Ovary (tissue), 9 donors: ENCODE measurements around the gene PPFIA4. TPM values are rescaled to one million over a fixed set of nuclear protein-coding genes. Genes with fewer than 3 reads are reported as not detected.

ENCODE experiments used
- DNase-seq, 5 donors: peaks; one replicate each; pipeline ENCODE4 v3.0.0-alpha.2; 2019 to 2020
- H3K27ac ChIP-seq, 2 donors: fragments of 200-600 bp; one replicate each; pipeline versions ENCODE4 v1.5.1 to v1.8.0; 2019 to 2022
- H3K27me3 ChIP-seq: fragments of 200-600 bp; one replicate; pipeline ENCODE4 v1.8.0; 2022
- H3K36me3 ChIP-seq: fragments of 200-600 bp; sonication (generic); one replicate; pipeline ENCODE4 v1.5.1; 2019
- H3K4me1 ChIP-seq: one replicate; pipeline ENCODE4 v1.8.1; 2013; ENCODE audit warnings: mild to moderate bottlenecking, moderate library complexity; ENCODE audit not compliant: insufficient read depth
- H3K4me3 ChIP-seq: fragments of 200-600 bp; sonication (generic); one replicate; pipeline ENCODE4 v1.5.1; 2017
- H3K9me3 ChIP-seq, 2 donors: fragments of 200-600 bp in 1 of 2; sonication (generic) in 1 of 2; one replicate each; pipeline versions ENCODE4 v1.5.1 to v1.8.1; 2013 to 2019; ENCODE audit warnings: mild to moderate bottlenecking in 1 of 2, moderate library complexity in 1 of 2
- EP300 ChIP-seq: sonication (generic); formaldehyde crosslinking; IDR thresholded peaks from one replicate; pipeline ENCODE4 v1.6.1; 2017; ENCODE audit warnings: antibody characterized with exemption
- POLR2A ChIP-seq: fragments of 450-650 bp; IDR thresholded peaks from one replicate; pipeline ENCODE4 v1.6.1; 2017; ENCODE audit warnings: antibody characterized with exemption, mild to moderate bottlenecking, moderate library complexity
- WGBS, 3 donors: extraction: QIAGEN DNeasy Blood & Tissue Kit in 1 of 3; methylation state at CpG; one replicate each; pipeline versions ENCODE4 v1.1.5 to v1.1.7; 2013 to 2017; 5-methylcytosine and 5-hydroxymethylcytosine counted together
- intact Hi-C, 4 donors: fragments of 100-400 bp; cut with DNase I; formaldehyde crosslinking; loops; one replicate each; pipeline versions ENCODE4 v1.11.0 to v1.15.1; 2022 to 2023
- polyA plus RNA-seq, 2 donors: library from polyadenylated mRNA; stranded (reverse); fragments of 200-250 nt in 1 of 2; fragments of 350-450 nt in 1 of 2; fragmentation: Illumina TruSeq in 1 of 2; extraction: RNeasy Lipid Tissue Mini Kit (QIAGEN cat#74804) in 1 of 2; gene quantifications; one replicate each; pipeline ENCODE4 v1.2.3, GENCODE V29; 2013 to 2014
- total RNA-seq, 7 donors: library from RNA; depleted of rRNA in 2 of 7; stranded (reverse); fragments of >200 nt in 2 of 7; fragmentation: NEBNext Ultra II Directional in 3 of 7; extraction: Animal tissue kit (Norgen Biotek cat#: 25700) in 3 of 7; gene quantifications; one replicate each; pipeline versions ENCODE4 v1.1.0 to v1.2.4, GENCODE V29; 2016 to 2023
- TF ChIP-seq, protein P1 (sequence below), 3 donors: fragments of 450-650 bp in 2 of 3; fragments of 200-600 bp in 1 of 3; IDR thresholded peaks; one replicate each; pipeline versions ENCODE4 v1.5.1 to v1.8.0; 2016 to 2022; ENCODE audit warnings: antibody characterized with exemption in 3 of 3, mild to moderate bottlenecking in 1 of 3
- donor health status: DM: no; HTN: no; CAD: no; lungs with moderate emphysema.
- donor health status: DM: no; HTN: no; CAD: no.
- donor health status: Bipolar disorder and iron deficiency.
- donor health status: DM: yes; HTN: yes; CAD: no.
- donor health status: DM: no; HTN: no; CAD: no.
- donor health status: DM: yes; HTN: yes; CAD: no.

The PPFIA4 gene
- total and polyA plus RNA-seq, 9 donors, result 0.35 to 2.6 (median 1.4) TPM

DNA sequence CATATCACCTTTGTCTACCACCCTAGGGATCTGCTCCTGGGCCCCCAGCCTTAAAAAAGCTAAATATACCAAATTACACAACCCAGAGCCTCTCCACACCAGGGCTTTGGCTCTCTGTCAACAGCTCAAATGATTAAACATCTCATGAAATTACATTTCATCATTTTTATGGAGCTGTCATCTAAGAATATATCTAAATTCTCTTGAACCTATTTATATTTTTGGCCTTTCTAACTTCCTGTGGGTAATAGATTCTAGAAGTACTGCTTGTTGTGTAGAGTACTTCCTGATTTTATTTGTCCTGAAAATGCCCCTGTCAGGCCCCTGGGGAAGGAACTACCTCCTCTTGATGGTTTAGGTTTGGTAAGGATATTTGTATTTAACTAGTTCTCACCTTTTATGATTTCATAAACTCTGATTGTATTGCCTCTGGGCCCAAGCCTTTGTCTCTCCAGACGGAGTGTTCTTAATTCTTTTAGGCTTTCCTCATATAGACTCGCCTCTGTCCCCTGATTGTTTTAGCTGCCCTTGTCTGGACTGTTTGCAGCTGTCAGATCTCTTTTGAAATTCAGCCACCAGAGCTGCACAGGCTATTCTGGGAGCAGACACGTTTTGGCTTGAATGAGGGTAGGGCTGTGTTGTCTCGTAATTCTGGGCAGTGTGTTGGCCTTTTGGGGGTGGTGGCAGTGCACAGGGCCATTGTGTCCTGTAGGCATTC lies 42.9 kb downstream of the PPFIA4 start:
- TF ChIP-seq, protein P1, sequence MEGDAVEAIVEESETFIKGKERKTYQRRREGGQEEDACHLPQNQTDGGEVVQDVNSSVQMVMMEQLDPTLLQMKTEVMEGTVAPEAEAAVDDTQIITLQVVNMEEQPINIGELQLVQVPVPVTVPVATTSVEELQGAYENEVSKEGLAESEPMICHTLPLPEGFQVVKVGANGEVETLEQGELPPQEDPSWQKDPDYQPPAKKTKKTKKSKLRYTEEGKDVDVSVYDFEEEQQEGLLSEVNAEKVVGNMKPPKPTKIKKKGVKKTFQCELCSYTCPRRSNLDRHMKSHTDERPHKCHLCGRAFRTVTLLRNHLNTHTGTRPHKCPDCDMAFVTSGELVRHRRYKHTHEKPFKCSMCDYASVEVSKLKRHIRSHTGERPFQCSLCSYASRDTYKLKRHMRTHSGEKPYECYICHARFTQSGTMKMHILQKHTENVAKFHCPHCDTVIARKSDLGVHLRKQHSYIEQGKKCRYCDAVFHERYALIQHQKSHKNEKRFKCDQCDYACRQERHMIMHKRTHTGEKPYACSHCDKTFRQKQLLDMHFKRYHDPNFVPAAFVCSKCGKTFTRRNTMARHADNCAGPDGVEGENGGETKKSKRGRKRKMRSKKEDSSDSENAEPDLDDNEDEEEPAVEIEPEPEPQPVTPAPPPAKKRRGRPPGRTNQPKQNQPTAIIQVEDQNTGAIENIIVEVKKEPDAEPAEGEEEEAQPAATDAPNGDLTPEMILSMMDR (IDR thresholded peaks at IDR 0.05), result no peak
- TF ChIP-seq POLR2A, result no peak
- TF ChIP-seq EP300, result no peak
- 6 to 16% (median 12%) methylated on average over 4 of the region's 4 CpGs for WGBS, 3 donors
- no peak overlapping the region for H3K4me3 ChIP-seq
- no peak overlapping the region for H3K27ac ChIP-seq
- H3K4me1 ChIP-seq, result peaks cover 2% of the 10 kb centered on the region
- H3K27me3 ChIP-seq, result no peaks in the 10 kb centered on the region
- H3K36me3 ChIP-seq, result no peaks in the 10 kb centered on the region
- H3K9me3 ChIP-seq, result no peaks in the 10 kb centered on the region
- intact Hi-C loops, result no loop called here
- no peak for DNase-seq

- no peak for TF ChIP-seq POLR2A
- TF ChIP-seq, protein P1 (IDR thresholded peaks at IDR 0.05), result no peak
- TF ChIP-seq EP300, result no peak
- H3K9me3 ChIP-seq, result no peaks in the 10 kb centered on the region
- H3K4me3 ChIP-seq, result no peak overlapping the region
- no peaks in the 10 kb centered on the region for H3K36me3 ChIP-seq
- no peak overlapping the region for H3K27ac ChIP-seq
- intact Hi-C loops, result no loop called here
- 91 to 94% (median 93%) methylated on average over 7 of the region's 7 CpGs for WGBS, 3 donors
- H3K27me3 ChIP-seq, result no peaks in the 10 kb centered on the region
- H3K4me1 ChIP-seq, result peaks cover 4% of the 10 kb centered on the region
- no peak for DNase-seq
Observed at GRCh38 chr1:203072002-203072602, 45.8 kb downstream of the PPFIA4 start.

DNA sequence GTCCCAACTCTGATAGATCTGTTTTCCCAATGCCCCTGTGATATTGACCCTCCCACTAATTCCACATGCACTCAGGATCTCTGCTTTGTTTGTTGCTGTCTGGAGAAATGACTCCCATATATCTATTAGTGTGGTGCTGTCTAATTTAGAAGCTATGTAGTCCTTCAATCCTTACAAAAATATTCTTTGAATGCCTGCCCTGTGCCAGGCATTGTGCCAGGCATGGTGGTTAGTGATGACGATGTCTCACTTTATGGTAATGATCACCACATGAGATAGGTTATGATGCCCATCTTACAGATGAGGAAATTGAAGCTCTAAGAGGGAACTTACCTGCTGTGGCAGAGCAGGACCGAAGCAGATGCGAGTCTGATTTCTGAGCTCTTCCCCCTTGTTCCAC lies 46.6 kb downstream of the PPFIA4 start:
- DNase-seq, result no peak
- H3K9me3 ChIP-seq, result no peaks in the 10 kb centered on the region
- TF ChIP-seq EP300 (no peak), POLR2A (no peak)
- TF ChIP-seq, protein P1 (IDR thresholded peaks at IDR 0.05), result no peak
- intact Hi-C loops, result no loop called here
- H3K4me1 ChIP-seq, result peaks cover 4% of the 10 kb centered on the region
- no peak overlapping the region for H3K4me3 ChIP-seq
- no peak overlapping the region for H3K27ac ChIP-seq
- H3K36me3 ChIP-seq, result no peaks in the 10 kb centered on the region
- no peaks in the 10 kb centered on the region for H3K27me3 ChIP-seq
- 87 to 89% (median 88%) methylated on average over 3 of the region's 3 CpGs for WGBS, 3 donors

GRCh38 chr1:203073469-203073868 lies 47.2 kb downstream of the PPFIA4 start:
- Histone ChIP-seq H3K27me3 (no peaks in the 10 kb centered on the region), H3K27ac (no peak overlapping the region), H3K36me3 (no peaks in the 10 kb centered on the region), H3K4me1 (peaks cover 4% of the 10 kb centered on the region), H3K9me3 (no peaks in the 10 kb centered on the region), H3K4me3 (no peak overlapping the region)
- TF ChIP-seq POLR2A (no peak), EP300 (no peak)
- TF ChIP-seq, protein P1 (IDR thresholded peaks at IDR 0.05), result no peak
- intact Hi-C loops, result no loop called here
- DNase-seq, result no peak
- 89 to 95% (median 95%) methylated on average over 2 of the region's 2 CpGs for WGBS, 3 donors
